SK-N-SH (cell line): ENCODE results near the gene ZBTB17. TPM values are rescaled to one million over a fixed set of nuclear protein-coding genes. Genes with fewer than 3 reads are reported as not detected.

Source experiments
- CTCF ChIA-PET: fragments of 300-600, 350-600 bp; formaldehyde crosslinking; extraction: SDS; loops from one replicate; lab custom pipeline; 2021; lab: Yijun Ruan, JAX
- POLR2A ChIA-PET: fragments of 350-600 bp; sonication (Branson Sonifier 250); formaldehyde crosslinking; extraction: SDS; loops from one replicate; lab custom pipeline; 2020; ENCODE audit warnings: antibody characterized with exemption, inconsistent platforms; lab: Yijun Ruan, JAX
- DNase-seq: peaks from one replicate; pipeline ENCODE4 v3.0.0; 2012
- H2AFZ ChIP-seq: fragments of 200-600 bp; sonication (generic); 2 replicates; pipeline ENCODE4 v1.8.1; 2016; ENCODE audit warnings: antibody characterized with exemption, mild to moderate bottlenecking, low read depth
- H3F3A ChIP-seq: fragments of 200-600 bp; sonication (generic); replicated peaks from 2 replicates; pipeline ENCODE3; 2016; ENCODE audit warnings: antibody characterized with exemption, mild to moderate bottlenecking; ENCODE audit not compliant: insufficient read depth
- H3K27ac ChIP-seq, 2 experiments: fragments of 200-500 bp in 1 of 2; fragments of 200-600 bp in 1 of 2; sonication (Bioruptor generic) in 1 of 2; sonication (generic), shearing (Covaris generic) in 1 of 2; 2 replicates each; pipeline versions ENCODE4 v1.5.1 to v1.6.1; 2014 to 2016; ENCODE audit warnings: low read depth in 2 of 2, inconsistent platforms in 1 of 2, low read length in 1 of 2, mild to moderate bottlenecking in 1 of 2, mixed read lengths in 1 of 2
- H3K27me3 ChIP-seq: fragments of 200-600 bp; sonication (generic), shearing (Covaris generic); 2 replicates; pipeline ENCODE4 v1.6.1; 2016; ENCODE audit warnings: mixed run types; ENCODE audit not compliant: insufficient read depth
- H3K36me3 ChIP-seq, 2 experiments: fragments of 200-500 bp in 1 of 2; fragments of 200-600 bp in 1 of 2; sonication (Bioruptor generic) in 1 of 2; sonication (generic) in 1 of 2; replicated peaks in 1 of 2; 2 replicates each; pipeline versions ENCODE3 to v1.5.1; 2014 to 2016; ENCODE audit warnings: low read length in 1 of 2, mild to moderate bottlenecking in 1 of 2; ENCODE audit not compliant: insufficient read depth in 2 of 2, control insufficient read depth in 1 of 2
- H3K4me1 ChIP-seq, 2 experiments: fragments of 200-500 bp in 1 of 2; fragments of 200-600 bp in 1 of 2; sonication (Bioruptor generic) in 1 of 2; sonication (generic), shearing (Covaris generic) in 1 of 2; 2 replicates each; pipeline versions ENCODE4 v1.5.1 to v1.6.1; 2014 to 2016; ENCODE audit warnings: low read depth in 1 of 2, low read length in 1 of 2, mixed run types in 1 of 2; ENCODE audit not compliant: insufficient read depth in 2 of 2, control insufficient read depth in 1 of 2
- H3K4me2 ChIP-seq: fragments of 200-600 bp; sonication (generic), shearing (Covaris generic); 2 replicates; pipeline ENCODE4 v1.6.1; 2017; ENCODE audit warnings: mixed run types
- H3K4me3 ChIP-seq, 2 experiments: fragments of 200-500 bp in 1 of 2; fragments of 200-600 bp in 1 of 2; sonication (Bioruptor generic) in 1 of 2; sonication (generic), shearing (Covaris generic) in 1 of 2; 2 replicates each; pipeline versions ENCODE4 v1.5.1 to v1.8.1; 2014 to 2016; ENCODE audit warnings: low read depth in 2 of 2, inconsistent platforms in 1 of 2, low read length in 1 of 2, mild to moderate bottlenecking in 1 of 2, mixed read lengths in 1 of 2, moderate library complexity in 1 of 2
- H3K79me2 ChIP-seq: fragments of 200-600 bp; sonication (generic); 2 replicates; pipeline ENCODE4 v1.8.1; 2017; ENCODE audit warnings: mild to moderate bottlenecking; ENCODE audit not compliant: insufficient read depth
- H3K9ac ChIP-seq: fragments of 200-600 bp; sonication (generic); 2 replicates; pipeline ENCODE4 v1.6.1; 2017; ENCODE audit warnings: mixed run types
- H3K9me2 ChIP-seq: fragments of 200-600 bp; sonication (generic); 2 replicates; pipeline ENCODE4 v1.6.1; 2017; ENCODE audit warnings: mixed run types
- H3K9me3 ChIP-seq: fragments of 200-600 bp; sonication (generic); 2 replicates; pipeline ENCODE4 v1.6.1; 2017; ENCODE audit warnings: mixed run types, mild to moderate bottlenecking, moderate library complexity
- H4K20me1 ChIP-seq: fragments of 200-600 bp; sonication (generic); 2 replicates; pipeline ENCODE4 v1.6.1; 2017; ENCODE audit warnings: mild to moderate bottlenecking, mixed run types; ENCODE audit not compliant: insufficient read depth
- CHD2 ChIP-seq: fragments of 150-350 bp; IDR thresholded peaks from 2 replicates; pipeline ENCODE4 v1.6.1; 2018; ENCODE audit warnings: low read length; ENCODE audit not compliant: partially characterized antibody
- ELF1 ChIP-seq: IDR thresholded peaks from 2 replicates; pipeline ENCODE4 v1.4.0; 2012
- EZH2phosphoT487 ChIP-seq: fragments of 200-600 bp; sonication (generic); IDR thresholded peaks from 2 replicates; pipeline ENCODE4 v1.6.1; 2017; ENCODE audit warnings: low read depth, mixed run types, mild to moderate bottlenecking, antibody characterized with exemption, moderate library complexity, borderline replicate concordance
- FOSL2 ChIP-seq: IDR thresholded peaks from 2 replicates; pipeline ENCODE4 v1.4.0; 2012; ENCODE audit warnings: low read depth, mild to moderate bottlenecking, moderate library complexity, borderline replicate concordance
- FOXJ3 ChIP-seq: sonication (generic); formaldehyde crosslinking; IDR thresholded peaks from 2 replicates; pipeline ENCODE4 v1.5.1; 2020; ENCODE audit warnings: mild to moderate bottlenecking, missing genetic modification reagents
- FOXM1 ChIP-seq: IDR thresholded peaks from 2 replicates; pipeline ENCODE4 v1.4.0; 2012; ENCODE audit warnings: low read depth, mild to moderate bottlenecking
- GABPA ChIP-seq: IDR thresholded peaks from 2 replicates; pipeline ENCODE4 v1.4.0; 2012; ENCODE audit warnings: low read depth, mild to moderate bottlenecking
- GATA2 ChIP-seq: sonication (generic); formaldehyde crosslinking; IDR thresholded peaks from 2 replicates; pipeline ENCODE4 v1.5.0; 2020; ENCODE audit warnings: mild to moderate bottlenecking, missing genetic modification reagents
- MEF2A ChIP-seq: IDR thresholded peaks from 2 replicates; pipeline ENCODE4 v1.4.0; 2012; ENCODE audit warnings: low read depth, borderline replicate concordance
- MXI1 ChIP-seq: IDR thresholded peaks from 2 replicates; pipeline ENCODE4 v1.6.1; 2012; ENCODE audit warnings: mild to moderate bottlenecking, low read depth, low read length, improper control_type of control experiment
- NFIC ChIP-seq: IDR thresholded peaks from 2 replicates; pipeline ENCODE4 v1.4.0; 2012; ENCODE audit warnings: borderline replicate concordance
- PBX3 ChIP-seq: IDR thresholded peaks from 2 replicates; pipeline ENCODE4; 2012
- POLR2AphosphoS5 ChIP-seq: IDR thresholded peaks from 2 replicates; pipeline ENCODE4 v1.6.1; 2012; ENCODE audit warnings: low read depth, low read length
- RAD21 ChIP-seq: IDR thresholded peaks from 2 replicates; pipeline ENCODE4 v1.6.1; 2012; ENCODE audit warnings: mild to moderate bottlenecking, low read length
- RCOR1 ChIP-seq: fragments of 150-350 bp; IDR thresholded peaks from 2 replicates; pipeline ENCODE4 v1.6.1; 2017; ENCODE audit warnings: antibody characterized with exemption, low read length
- RFX5 ChIP-seq: IDR thresholded peaks from 2 replicates; pipeline ENCODE4 v1.6.1; 2012; ENCODE audit warnings: mild to moderate bottlenecking, improper control_type of control experiment, low read length
- RXRA ChIP-seq: IDR thresholded peaks from 2 replicates; pipeline ENCODE4 v1.4.0; 2012; ENCODE audit warnings: low read depth, mild to moderate bottlenecking, borderline replicate concordance
- SIN3A ChIP-seq: IDR thresholded peaks from 2 replicates; pipeline ENCODE4 v1.6.1; 2012; ENCODE audit warnings: low read depth, mild to moderate bottlenecking, low read length, moderate library complexity, borderline replicate concordance
- SMC3 ChIP-seq: IDR thresholded peaks from 2 replicates; pipeline ENCODE4 v1.6.1; 2012; ENCODE audit warnings: low read depth, low read length, improper control_type of control experiment
- TEAD4 ChIP-seq: IDR thresholded peaks from 2 replicates; pipeline ENCODE4 v1.4.0; 2012; ENCODE audit warnings: mild to moderate bottlenecking, borderline replicate concordance; ENCODE audit not compliant: insufficient read depth
- USF1 ChIP-seq: IDR thresholded peaks from 2 replicates; pipeline ENCODE4 v1.4.0; 2012; ENCODE audit warnings: low read depth, borderline replicate concordance
- USF2 ChIP-seq: fragments of 150-350 bp; IDR thresholded peaks from 2 replicates; pipeline ENCODE4 v1.6.1; 2017; ENCODE audit warnings: antibody characterized with exemption, low read length, low read depth, borderline replicate concordance
- WGBS: methylation state at CpG from one replicate; pipeline ENCODE4 v1.1.6; 2017; ENCODE audit warnings: low lambda C conversion rate; 5-methylcytosine and 5-hydroxymethylcytosine counted together
- polyA plus RNA-seq, 3 experiments: library from polyadenylated mRNA; depleted of rRNA; stranded (reverse); fragments of >200 nt; gene quantifications; 2 replicates each; pipeline ENCODE4 v1.2.3, GENCODE V29; 2012
- TF ChIP-seq, protein P1 (sequence below): IDR thresholded peaks from 2 replicates; pipeline ENCODE4 v1.6.1; 2012; ENCODE audit warnings: mild to moderate bottlenecking, low read depth, low read length, moderate library complexity
- TF ChIP-seq, protein P2 (sequence below): IDR thresholded peaks from 2 replicates; pipeline ENCODE4 v1.4.0; 2012; ENCODE audit warnings: low read depth
- TF ChIP-seq, protein P3 (sequence below): fragments of 150-350 bp; IDR thresholded peaks from 2 replicates; pipeline ENCODE4 v1.6.1; 2016; ENCODE audit warnings: mild to moderate bottlenecking, low read depth, low read length

Gene ZBTB17
- polyA plus RNA-seq, 1 of the 3 experiments (the other 2 are of a cell fraction): 56.4 TPM

GRCh38 chr1:15949453-15950245, 26.3 kb downstream of the ZBTB17 start:
- Histone ChIP-seq H2AFZ (no peak overlapping the region), H3K79me2 (peaks cover 69% of the 10 kb centered on the region), H3K9me2 (no peaks in the 10 kb centered on the region), H3K4me3 (no peak overlapping the region), H3K9ac (peak overlapping the region; percentile 67; the same call in 1 of the 2 replicates), H3K4me1 (peaks cover 62 to 64% of the 10 kb centered on the region in 2 experiments), H3K27ac (peak overlapping the region; percentile 86 to 93), H4K20me1 (no peaks in the 10 kb centered on the region; the same call in 1 of the 2 replicates), H3K27me3 (no peaks in the 10 kb centered on the region), H3K9me3 (no peaks in the 10 kb centered on the region), H3F3A (peaks cover 47% of the 10 kb centered on the region), H3K4me2 (peak overlapping the region; percentile 76), H3K36me3 (peaks cover 8 to 39% of the 10 kb centered on the region in 2 experiments)
- 51% methylated on average over 19 of the region's 25 CpGs for WGBS
- POLR2A ChIA-PET: interaction anchor here (0.9 kb wide), 1 partner anchor 124 kb away, joined by 3 read pairs; no protein-coding TSS in a partner anchor
- CTCF ChIA-PET: interaction anchor here (1.3 to 1.7 kb wide), 3 partner anchors 9 to 26 kb away, joined by 3 to 8 read pairs (median 5); partner anchors contain the start of gene ZBTB17
- DNase-seq: peak; percentile 73
- TF ChIP-seq ELF1: no peak
- no peak for TF ChIP-seq SMC3
- TF ChIP-seq, protein P1, sequence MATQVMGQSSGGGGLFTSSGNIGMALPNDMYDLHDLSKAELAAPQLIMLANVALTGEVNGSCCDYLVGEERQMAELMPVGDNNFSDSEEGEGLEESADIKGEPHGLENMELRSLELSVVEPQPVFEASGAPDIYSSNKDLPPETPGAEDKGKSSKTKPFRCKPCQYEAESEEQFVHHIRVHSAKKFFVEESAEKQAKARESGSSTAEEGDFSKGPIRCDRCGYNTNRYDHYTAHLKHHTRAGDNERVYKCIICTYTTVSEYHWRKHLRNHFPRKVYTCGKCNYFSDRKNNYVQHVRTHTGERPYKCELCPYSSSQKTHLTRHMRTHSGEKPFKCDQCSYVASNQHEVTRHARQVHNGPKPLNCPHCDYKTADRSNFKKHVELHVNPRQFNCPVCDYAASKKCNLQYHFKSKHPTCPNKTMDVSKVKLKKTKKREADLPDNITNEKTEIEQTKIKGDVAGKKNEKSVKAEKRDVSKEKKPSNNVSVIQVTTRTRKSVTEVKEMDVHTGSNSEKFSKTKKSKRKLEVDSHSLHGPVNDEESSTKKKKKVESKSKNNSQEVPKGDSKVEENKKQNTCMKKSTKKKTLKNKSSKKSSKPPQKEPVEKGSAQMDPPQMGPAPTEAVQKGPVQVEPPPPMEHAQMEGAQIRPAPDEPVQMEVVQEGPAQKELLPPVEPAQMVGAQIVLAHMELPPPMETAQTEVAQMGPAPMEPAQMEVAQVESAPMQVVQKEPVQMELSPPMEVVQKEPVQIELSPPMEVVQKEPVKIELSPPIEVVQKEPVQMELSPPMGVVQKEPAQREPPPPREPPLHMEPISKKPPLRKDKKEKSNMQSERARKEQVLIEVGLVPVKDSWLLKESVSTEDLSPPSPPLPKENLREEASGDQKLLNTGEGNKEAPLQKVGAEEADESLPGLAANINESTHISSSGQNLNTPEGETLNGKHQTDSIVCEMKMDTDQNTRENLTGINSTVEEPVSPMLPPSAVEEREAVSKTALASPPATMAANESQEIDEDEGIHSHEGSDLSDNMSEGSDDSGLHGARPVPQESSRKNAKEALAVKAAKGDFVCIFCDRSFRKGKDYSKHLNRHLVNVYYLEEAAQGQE: no peak
- TF ChIP-seq, protein P2, sequence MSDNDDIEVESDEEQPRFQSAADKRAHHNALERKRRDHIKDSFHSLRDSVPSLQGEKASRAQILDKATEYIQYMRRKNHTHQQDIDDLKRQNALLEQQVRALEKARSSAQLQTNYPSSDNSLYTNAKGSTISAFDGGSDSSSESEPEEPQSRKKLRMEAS: peak; percentile 67; the same call in 1 of the 2 replicates
- no peak for TF ChIP-seq NFIC
- no peak for TF ChIP-seq RFX5
- TF ChIP-seq SIN3A: no peak
- TF ChIP-seq GABPA: no peak
- TF ChIP-seq GATA2 (CRISPR knock-in tag): no peak
- peak; percentile 32; the same call in 1 of the 2 replicates for TF ChIP-seq MXI1
- TF ChIP-seq TEAD4: no peak
- no peak for TF ChIP-seq CHD2
- peak; percentile 82 for TF ChIP-seq USF1
- no peak for TF ChIP-seq RXRA
- no peak for TF ChIP-seq FOXM1
- TF ChIP-seq, protein P3, sequence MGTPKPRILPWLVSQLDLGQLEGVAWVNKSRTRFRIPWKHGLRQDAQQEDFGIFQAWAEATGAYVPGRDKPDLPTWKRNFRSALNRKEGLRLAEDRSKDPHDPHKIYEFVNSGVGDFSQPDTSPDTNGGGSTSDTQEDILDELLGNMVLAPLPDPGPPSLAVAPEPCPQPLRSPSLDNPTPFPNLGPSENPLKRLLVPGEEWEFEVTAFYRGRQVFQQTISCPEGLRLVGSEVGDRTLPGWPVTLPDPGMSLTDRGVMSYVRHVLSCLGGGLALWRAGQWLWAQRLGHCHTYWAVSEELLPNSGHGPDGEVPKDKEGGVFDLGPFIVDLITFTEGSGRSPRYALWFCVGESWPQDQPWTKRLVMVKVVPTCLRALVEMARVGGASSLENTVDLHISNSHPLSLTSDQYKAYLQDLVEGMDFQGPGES: no peak
- 0 out of 2 replicates have a peak, but pooled peaks have one; percentile 15 for TF ChIP-seq PBX3
- no peak for TF ChIP-seq FOXJ3 (CRISPR knock-in tag)
- TF ChIP-seq RAD21: no peak
- no peak for TF ChIP-seq USF2
- peak; percentile 61; the same call in 1 of the 2 replicates for TF ChIP-seq FOSL2
- TF ChIP-seq EZH2phosphoT487: no peak
- TF ChIP-seq RCOR1: peak; percentile 53; the same call in 1 of the 2 replicates
- TF ChIP-seq MEF2A: no peak
- 0 out of 2 replicates have a peak, but pooled peaks have one; percentile 0 for TF ChIP-seq POLR2AphosphoS5
